ENCODE measurements around the gene TANGO6.
"Not testable (repeated sequence)": the region's sequence is repeated elsewhere in the genome, so short reads cannot be mapped to it uniquely, and the experiment has no call there.

The TANGO6 gene

GRCh38 chr16:69057400-69058378, 214.4 kb downstream of the TANGO6 start:
- H3K36me3 ChIP-seq (ENCODE audit: low read depth), result no peaks in the 10 kb centered on the region
- ATAC-seq (ENCODE audit: low read depth), result peak; percentile 88
- DNase-seq (ENCODE audit: low spot score), result peak; percentile 84
- no peaks in the 10 kb centered on the region for H3K9me3 ChIP-seq (ENCODE audit: severe bottlenecking)
- peak overlapping the region; percentile 94 for H3K27ac ChIP-seq (ENCODE audit: poor library complexity, severe bottlenecking)
- no peaks in the 10 kb centered on the region for H3K27me3 ChIP-seq (ENCODE audit: insufficient read depth, poor library complexity, severe bottlenecking)
- H3K4me1 ChIP-seq (ENCODE audit: insufficient read depth, poor library complexity, severe bottlenecking), result peaks cover 30% of the 10 kb centered on the region
- H3K4me3 ChIP-seq (ENCODE audit: severe bottlenecking), result no peak overlapping the region
- TF ChIP-seq CTCF (IDR thresholded peaks at IDR 0.05; ENCODE audit: poor library complexity, severe bottlenecking), result no peak

DNA sequence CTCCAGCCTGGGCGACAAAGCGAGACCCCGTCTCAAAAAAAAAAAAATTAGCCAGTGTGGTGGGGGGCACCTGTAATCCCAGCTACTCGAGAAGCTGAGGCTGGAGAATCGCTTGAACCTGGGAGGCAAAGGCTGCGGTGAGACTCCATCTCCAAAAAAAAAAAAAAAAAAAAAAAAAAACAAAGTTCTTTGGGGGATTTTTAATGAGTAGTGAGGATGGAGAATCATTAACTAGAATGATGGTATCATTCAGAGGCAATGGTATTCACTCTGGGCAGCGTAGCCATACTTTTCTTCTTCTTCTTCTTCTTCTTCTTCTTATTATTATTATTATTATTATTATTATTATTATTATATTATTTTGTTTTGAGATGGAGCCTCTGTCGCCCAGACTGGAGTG, 220.2 kb downstream of the TANGO6 start:
- ATAC-seq (ENCODE audit: low read depth); H3K4me3 ChIP-seq (ENCODE audit: severe bottlenecking); DNase-seq (ENCODE audit: low spot score); H3K9me3 ChIP-seq (ENCODE audit: severe bottlenecking); H3K27me3 ChIP-seq (ENCODE audit: insufficient read depth, poor library complexity, severe bottlenecking); H3K36me3 ChIP-seq (ENCODE audit: low read depth): not testable (repeated sequence)
- Histone ChIP-seq H3K27ac (ENCODE audit: poor library complexity, severe bottlenecking) (peak overlapping the region; percentile 68), H3K4me1 (ENCODE audit: insufficient read depth, poor library complexity, severe bottlenecking) (peaks cover 27% of the 10 kb centered on the region)

- Histone ChIP-seq H3K4me3 (ENCODE audit: severe bottlenecking) (no peak overlapping the region), H3K4me1 (ENCODE audit: insufficient read depth, poor library complexity, severe bottlenecking) (peaks cover 23% of the 10 kb centered on the region), H3K9me3 (ENCODE audit: severe bottlenecking) (no peaks in the 10 kb centered on the region), H3K36me3 (ENCODE audit: low read depth) (no peaks in the 10 kb centered on the region), H3K27me3 (ENCODE audit: insufficient read depth, poor library complexity, severe bottlenecking) (no peaks in the 10 kb centered on the region), H3K27ac (ENCODE audit: poor library complexity, severe bottlenecking) (peak overlapping the region; percentile 68)
- no peak for DNase-seq (ENCODE audit: low spot score)
- ATAC-seq (ENCODE audit: low read depth), result peak; percentile 94
- TF ChIP-seq CTCF (IDR thresholded peaks at IDR 0.05; ENCODE audit: poor library complexity, severe bottlenecking), result no peak
These were observed 220.9 kb downstream of the TANGO6 start for GRCh38 chr16:69064124-69064763.

- no peaks in the 10 kb centered on the region for H3K36me3 ChIP-seq (ENCODE audit: low read depth)
- no peak for TF ChIP-seq CTCF (IDR thresholded peaks at IDR 0.05; ENCODE audit: poor library complexity, severe bottlenecking)
- ATAC-seq (ENCODE audit: low read depth) (0 out of 3 replicates have a peak, but pooled peaks have one; percentile 4), DNase-seq (ENCODE audit: low spot score) (no peak)
- H3K27ac ChIP-seq (ENCODE audit: poor library complexity, severe bottlenecking), result peak overlapping the region; percentile 68
- no peaks in the 10 kb centered on the region for H3K27me3 ChIP-seq (ENCODE audit: insufficient read depth, poor library complexity, severe bottlenecking)
- no peak overlapping the region for H3K4me3 ChIP-seq (ENCODE audit: severe bottlenecking)
- H3K9me3 ChIP-seq (ENCODE audit: severe bottlenecking), result no peaks in the 10 kb centered on the region
- peaks cover 23% of the 10 kb centered on the region for H3K4me1 ChIP-seq (ENCODE audit: insufficient read depth, poor library complexity, severe bottlenecking)
These were observed 221.5 kb downstream of the TANGO6 start for GRCh38 chr16:69064764-69065313.

DNA sequence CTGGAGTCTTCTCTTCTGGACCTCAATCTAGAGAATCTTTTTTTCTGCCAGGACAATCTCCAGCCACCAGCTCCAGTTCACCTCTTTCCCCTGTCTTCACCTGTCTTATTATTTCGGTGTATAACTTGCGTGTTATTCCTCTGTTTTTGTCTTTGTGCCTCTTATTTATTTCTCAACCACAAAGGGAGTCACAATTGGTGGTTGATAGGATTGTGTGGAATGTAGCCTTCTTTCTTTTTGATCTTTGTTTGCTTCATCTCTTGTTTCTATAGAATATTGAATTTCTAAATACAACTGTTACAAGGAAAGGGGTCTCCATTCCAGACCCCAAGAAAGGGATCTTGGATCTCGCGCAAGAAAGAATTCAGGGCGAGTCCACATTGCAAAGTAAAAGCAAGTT, 226.2 kb downstream of the TANGO6 start:
- ATAC-seq (ENCODE audit: low read depth) (no peak), DNase-seq (ENCODE audit: low spot score) (no peak)
- Histone ChIP-seq H3K9me3 (ENCODE audit: severe bottlenecking) (no peaks in the 10 kb centered on the region), H3K4me1 (ENCODE audit: insufficient read depth, poor library complexity, severe bottlenecking) (peaks cover 31% of the 10 kb centered on the region), H3K27ac (ENCODE audit: poor library complexity, severe bottlenecking) (no peak overlapping the region), H3K27me3 (ENCODE audit: insufficient read depth, poor library complexity, severe bottlenecking) (no peaks in the 10 kb centered on the region), H3K36me3 (ENCODE audit: low read depth) (no peaks in the 10 kb centered on the region), H3K4me3 (ENCODE audit: severe bottlenecking) (no peak overlapping the region)
- no peak for TF ChIP-seq CTCF (IDR thresholded peaks at IDR 0.05; ENCODE audit: poor library complexity, severe bottlenecking)
